IPS-18c (cell line): ENCODE measurements around the gene ADAMTS2.

Experiments
- H3K4me3 ChIP-seq: 2 replicates; pipeline ENCODE4 v1.7.0; 2013; ENCODE audit warnings: low read depth, mild to moderate bottlenecking, low read length, moderate library complexity; ENCODE audit not compliant: insufficient read depth
- H3K9me3 ChIP-seq: one replicate; pipeline ENCODE4 v1.6.1; 2013; ENCODE audit warnings: mild to moderate bottlenecking, low read length, moderate library complexity; ENCODE audit not compliant: control insufficient read depth, insufficient read depth

ADAMTS2 gene

DNA sequence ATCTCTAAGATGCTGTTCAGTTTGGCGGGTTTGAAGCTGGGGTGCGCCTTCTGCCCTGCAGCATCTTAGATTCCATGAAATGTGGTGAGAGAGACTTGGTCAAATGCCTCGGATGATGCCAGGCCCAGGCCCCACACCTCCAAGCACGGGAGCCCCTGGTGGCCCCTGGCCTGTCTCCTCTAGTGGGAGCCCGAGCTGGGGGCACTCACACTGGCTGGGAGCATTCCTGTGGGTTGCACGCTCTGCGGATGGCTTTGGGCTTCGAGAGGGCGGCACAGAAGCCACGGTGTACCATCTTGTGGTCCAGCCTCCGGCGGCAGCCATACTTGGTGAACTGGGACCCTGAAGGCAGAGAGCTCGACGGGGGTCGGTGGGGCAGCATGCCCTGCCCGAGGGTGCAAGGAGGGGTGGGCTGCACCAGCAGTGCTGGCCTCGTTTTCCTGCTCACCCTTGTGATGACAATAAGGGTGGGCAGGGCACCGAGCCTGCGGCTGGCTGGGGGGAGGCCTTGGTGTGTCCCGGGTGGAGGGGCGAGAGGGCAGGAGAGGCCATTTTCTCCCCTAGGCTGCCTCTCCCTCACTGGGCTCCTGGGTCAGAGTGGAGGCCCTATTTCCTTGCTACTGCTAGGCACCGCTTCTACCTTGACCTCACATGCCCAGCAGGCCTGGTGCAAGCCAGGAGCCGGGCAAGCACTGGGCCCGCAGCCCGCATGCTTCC lies 219.3 kb downstream of the ADAMTS2 start:
- Histone ChIP-seq H3K9me3 (peaks cover 8% of the 10 kb centered on the region), H3K4me3 (no peak overlapping the region)

DNA sequence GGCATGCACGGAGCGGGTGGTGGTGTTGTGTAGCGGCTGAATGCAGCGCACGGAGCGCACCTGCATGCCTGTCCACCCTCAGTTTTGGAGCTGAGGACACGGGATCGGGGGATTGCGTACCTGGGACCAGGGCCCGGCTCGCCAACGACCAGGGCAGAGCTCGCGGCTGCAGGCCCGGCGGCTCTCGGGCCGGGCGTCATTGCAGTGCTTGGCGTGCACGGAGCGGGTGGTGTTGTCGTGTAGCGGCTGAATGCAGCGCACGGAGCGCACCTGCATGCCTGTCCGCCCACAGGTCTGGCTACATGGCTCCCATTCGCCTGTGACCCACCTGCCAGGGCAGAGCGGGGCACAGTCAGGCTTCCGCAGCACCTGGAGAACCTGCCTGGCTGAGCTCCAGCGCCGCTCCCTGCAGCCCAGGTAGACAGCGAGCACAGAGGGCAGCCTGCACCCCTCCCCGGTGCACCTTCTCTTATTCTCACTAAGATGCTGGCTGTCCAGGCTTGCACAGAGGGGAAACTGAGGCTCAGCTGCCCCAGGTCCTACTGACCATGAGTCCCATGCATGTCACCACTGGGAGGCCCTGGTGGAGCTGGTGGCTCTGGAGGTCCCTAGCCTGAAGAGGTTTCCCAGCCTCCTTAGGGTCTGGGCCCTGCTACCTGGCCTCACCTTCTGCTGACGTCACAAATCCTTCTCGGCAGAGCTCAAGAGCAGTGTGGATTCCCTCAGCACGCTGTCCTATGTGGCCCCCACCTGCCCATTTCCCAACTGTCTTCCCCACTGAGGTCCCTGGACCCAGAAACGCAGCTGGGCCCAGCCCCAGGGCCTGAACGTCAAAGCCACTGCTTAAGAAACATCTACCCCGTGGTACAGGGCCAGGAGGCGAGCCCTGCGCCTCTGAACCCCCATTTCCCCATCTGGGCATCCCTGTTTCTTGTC lies 220.1 kb downstream of the ADAMTS2 start:
- no peak overlapping the region for H3K4me3 ChIP-seq
- H3K9me3 ChIP-seq = peaks cover 8% of the 10 kb centered on the region

DNA sequence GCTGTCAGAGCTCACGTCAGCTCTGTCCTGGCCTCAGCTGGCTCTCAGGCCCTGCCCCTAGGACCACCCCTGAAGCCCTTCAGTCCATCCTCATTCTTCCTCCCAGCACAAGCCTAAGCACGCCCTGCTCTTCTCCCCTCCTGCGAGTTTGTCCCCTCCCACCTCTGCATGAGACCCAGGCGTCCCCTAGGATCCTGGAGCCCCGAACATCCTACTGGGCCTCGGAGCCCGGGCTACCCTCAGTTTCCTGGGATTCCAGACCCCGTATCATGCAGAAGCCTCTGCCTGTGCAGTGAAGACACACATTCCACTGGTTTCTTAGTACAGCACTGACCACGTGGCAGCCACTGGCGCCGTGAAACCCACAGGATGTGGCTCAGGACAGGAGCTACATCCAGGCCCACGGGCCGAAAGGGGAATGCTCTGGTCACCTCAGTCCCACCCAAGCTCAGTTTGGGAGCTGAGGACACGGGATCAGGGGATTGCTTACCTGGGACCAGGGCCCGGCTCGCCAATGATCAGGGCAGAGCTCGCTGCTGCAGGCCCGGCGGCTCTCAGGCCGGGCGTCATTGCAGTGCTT lies 220.9 kb downstream of the ADAMTS2 start:
- peaks cover 8% of the 10 kb centered on the region for H3K9me3 ChIP-seq
- H3K4me3 ChIP-seq = no peak overlapping the region

DNA sequence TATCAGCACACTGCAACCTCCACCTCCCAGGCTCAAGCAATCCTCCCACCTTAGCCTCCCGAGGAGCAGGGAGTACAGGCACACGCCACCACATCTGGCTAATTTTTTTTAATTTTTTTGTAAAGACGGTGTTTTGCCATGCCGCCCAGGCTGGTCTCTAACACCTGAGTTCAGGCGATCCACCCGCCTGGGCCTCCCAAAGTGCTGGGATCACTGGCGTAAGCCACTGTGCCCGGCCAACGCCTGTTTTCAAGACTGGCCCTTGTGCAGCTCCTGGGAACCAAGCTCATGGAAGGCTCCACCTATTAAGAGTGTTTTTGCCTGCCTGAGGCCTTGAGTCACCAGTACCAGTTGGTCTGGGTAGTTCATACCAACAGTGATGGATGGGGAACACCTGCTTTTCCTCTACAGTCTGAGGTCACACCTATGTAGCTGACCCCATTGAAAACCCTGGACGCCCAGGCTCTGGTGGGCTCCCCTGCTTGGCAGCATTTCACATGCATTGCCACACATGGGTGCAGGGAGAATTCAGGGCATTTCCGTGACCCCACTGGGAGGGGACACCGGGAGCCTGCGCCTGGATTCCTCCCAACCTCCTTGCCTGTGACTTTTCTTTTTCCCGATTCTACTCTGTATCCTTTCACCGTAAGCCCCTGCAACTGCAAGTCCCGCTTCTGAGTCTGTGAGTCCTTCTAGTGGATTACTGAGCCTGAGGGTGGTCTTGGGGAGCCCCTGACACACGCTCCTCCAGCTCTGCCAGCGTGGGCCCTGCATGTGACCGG lies 221.6 kb downstream of the ADAMTS2 start:
- no peak overlapping the region for H3K4me3 ChIP-seq
- H3K9me3 ChIP-seq = peaks cover 6% of the 10 kb centered on the region

DNA sequence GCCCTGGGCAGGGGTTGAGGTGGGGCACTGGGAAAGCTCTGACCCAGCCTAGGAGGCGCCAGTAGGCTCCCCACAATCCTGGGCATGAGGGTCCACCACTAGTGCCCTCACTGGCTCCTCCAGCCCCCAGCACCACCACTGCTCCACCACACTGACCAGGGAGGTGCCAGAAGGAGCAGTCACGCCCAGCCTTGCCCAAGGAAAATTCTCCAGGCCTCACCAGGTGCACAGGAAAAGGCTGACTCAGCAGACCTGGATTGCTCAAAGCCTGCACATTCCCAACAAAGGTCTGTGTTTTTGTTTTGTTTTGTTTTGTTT lies 222.2 kb downstream of the ADAMTS2 start:
- H3K9me3 ChIP-seq = peaks cover 6% of the 10 kb centered on the region
- H3K4me3 ChIP-seq = no peak overlapping the region

DNA sequence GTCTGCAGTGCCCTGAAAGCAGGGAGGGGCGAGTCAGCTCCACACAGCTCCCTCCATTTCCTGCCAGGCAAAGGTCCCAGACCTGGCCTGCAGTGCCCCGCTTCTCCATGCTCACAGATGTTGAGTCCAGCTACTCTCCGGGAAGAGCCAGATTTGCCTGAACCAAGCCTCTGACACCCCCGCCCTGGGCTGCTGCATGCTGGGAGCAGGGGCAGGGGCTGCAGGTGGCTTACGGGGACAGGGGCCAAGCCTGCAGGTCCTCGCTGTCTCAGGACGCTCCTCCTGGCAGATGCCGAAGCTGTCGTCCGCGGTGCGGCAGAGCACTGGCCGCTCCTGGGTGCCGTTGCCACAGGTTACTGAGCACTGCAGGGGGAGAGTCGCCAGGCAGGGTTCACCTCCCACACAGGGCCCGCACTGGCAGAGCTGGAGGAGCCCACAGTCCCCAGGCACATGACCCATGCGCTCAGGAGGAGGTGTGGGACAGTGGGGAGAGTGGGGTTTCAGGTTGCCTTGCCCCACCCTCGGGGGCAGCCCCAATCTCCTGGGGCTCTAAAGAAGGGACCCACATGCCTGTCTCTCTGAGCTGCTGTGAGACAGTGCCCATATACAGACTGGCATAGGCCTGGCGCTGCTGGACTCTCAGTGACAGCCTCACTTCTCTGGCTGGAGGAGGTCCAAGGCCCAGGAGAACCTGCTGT lies 222.7 kb downstream of the ADAMTS2 start:
- no peak overlapping the region for H3K4me3 ChIP-seq
- peaks cover 6% of the 10 kb centered on the region for H3K9me3 ChIP-seq

DNA sequence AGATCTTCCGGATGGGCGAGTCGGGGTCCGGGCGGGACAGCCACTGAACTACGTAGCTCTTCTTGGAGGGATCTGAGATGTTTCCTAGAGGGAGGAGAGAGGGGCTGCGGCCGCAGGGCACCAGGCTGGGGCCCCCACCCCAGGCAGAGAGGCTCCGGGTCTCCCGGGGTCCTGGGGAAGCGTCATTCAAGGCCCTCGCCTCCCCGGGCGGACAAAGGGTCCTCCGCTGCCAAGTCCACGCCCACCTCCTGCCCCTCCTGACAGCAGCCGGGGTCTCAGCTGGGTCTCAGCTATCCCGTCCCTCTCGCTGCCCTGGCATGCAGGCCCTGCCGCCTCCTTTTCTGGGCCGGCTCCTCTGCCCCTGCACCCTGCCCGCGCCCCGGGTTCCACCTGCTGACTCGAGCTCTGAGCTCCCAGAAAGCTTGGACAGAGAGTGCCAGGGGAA lies 223.6 kb downstream of the ADAMTS2 start:
- Histone ChIP-seq H3K9me3 (peaks cover 7% of the 10 kb centered on the region), H3K4me3 (no peak overlapping the region)

DNA sequence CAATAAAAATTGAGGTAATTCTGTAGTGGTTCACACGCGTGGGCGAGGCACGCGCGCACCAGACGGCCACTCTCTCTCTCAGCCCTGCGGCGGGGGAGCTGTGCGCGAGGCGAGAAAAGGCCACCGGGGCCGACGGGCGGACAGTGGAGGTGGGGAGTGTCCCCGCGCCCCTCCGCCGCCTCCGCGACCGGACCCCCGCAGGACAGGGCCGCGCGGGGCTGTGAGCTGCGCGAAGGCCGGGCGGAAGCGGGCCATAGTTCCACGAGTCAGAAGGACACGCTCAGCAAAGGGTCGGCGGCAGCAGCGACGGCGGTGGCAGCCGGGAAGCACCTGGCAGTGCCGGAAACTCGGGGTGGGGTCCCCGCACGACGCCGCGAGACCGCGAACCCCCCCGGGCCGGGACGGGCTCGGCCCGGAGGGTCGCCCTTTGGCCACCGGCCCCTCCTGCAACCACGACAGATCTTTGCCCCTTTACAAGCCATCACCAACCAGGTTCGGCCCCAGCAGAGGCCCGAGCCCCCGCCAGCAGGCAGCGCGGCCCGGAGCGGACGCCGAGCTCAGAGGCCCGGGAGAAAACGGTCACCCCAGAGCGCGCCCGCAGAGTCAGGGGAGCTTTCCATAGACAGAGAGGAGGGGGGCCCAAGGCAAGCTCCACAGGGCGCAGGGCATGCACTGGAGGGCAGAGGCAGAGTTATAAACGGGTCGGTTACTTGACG lies 224.2 kb downstream of the ADAMTS2 start:
- peaks cover 10% of the 10 kb centered on the region for H3K9me3 ChIP-seq
- H3K4me3 ChIP-seq = no peak overlapping the region

DNA sequence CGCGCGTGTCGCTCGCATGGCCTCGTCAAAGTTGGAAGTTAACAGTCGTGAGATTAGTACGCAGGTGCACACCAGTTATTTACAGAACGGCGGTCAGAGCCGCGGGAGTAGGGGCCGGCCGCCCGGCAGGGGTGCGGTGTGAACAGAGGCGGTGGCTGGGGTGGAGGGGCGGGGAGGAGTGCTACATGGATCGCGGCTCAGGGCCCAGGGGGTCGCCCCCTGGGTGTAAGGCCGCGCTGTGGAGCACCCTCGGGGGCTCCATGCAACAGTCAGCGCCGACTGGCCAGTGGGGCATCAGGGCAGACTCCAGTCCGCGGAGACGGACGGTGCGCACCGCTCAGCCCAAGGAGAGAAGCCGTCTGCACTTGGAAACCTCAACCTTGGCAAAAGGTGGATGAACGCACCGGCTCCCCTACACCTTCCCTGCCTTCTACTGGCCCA lies 224.8 kb downstream of the ADAMTS2 start:
- Histone ChIP-seq H3K4me3 (no peak overlapping the region), H3K9me3 (peaks cover 10% of the 10 kb centered on the region)

DNA sequence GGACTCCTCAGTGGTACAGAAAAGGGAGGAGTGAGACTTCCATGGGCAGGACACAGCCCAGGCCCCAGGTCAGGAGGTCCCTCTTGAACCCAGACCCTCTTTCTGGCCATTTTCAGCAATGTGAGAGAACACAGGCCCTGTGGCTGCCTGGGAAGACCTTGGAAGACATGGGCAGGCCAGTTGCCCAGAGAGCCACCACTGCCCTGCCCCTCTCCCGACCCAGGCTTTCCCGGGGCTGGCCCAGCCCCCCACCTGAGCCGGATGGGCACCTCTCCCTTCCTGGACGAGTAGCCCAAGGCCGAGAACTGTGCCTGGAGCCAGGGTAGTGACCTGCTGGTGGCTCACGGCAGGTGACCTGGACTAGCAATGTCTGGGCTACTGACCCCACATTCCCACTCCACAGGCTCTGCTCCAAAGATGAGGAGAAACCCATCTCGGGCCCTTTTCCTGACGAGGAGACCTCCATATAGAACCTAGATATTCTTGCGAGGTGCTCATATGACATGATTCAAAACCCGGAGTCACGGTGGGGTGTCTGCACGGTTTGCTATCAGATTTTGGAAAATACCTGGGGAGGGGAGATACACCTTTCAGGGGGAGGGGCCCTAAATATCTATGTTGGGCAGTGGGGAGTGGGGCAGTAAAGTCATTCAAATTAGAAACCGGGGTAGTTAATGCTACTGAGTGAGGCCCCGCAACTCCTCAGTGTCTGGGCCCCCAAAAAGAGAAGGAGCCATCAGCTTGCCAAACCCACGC lies 225.7 kb downstream of the ADAMTS2 start:
- H3K9me3 ChIP-seq = peaks cover 14% of the 10 kb centered on the region
- no peak overlapping the region for H3K4me3 ChIP-seq

DNA sequence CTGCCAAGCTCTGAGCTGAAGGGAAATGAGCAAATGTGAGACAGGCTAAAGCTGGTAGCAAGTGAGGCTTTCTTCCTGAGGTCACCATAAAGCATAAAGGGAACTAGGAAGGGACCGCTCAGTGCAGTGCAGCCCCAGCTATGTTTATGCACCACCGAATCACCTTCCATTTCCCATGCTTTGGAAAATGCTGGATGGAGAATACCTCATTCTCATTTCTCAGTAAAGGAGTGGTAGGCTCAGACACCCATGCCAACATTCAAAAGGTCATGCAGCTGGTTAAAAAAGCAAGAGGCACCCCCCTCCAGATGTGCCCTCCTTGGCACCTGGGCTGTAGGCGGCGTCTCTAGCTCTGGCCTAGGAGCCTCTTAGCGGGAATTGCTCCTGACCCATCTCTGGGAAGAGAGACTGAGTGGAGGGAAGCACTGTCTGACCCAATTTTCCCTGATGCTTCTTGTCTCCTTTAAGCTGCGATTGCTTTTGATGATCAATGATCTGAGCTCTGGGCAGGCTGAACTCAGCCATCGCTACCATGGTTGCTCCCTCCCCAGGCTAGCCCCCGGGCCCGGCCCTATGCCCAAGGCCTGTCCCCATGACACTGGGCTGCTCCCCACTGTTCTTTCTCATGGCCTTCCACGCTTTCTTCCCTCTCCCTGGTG lies 226.4 kb downstream of the ADAMTS2 start:
- Histone ChIP-seq H3K9me3 (peaks cover 15% of the 10 kb centered on the region), H3K4me3 (no peak overlapping the region)

DNA sequence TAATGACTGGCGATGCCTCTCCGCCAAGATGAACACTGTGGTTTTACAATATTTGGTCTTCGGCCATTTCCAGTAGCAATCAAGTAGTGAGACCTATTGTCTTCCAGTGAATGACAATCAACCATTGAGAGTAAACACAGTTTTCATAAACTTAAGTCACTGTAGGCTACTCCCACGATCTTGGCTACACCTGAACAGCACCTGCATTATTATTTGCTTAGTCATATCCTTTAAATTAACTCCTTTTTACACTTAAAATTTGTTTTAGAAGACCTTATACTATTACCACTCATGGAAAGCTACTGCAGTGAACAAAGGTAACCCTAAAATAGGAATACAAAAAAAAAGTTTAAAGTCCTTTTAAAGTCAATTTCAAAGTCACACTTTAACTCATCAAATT lies 226.9 kb downstream of the ADAMTS2 start:
- H3K9me3 ChIP-seq = peaks cover 19% of the 10 kb centered on the region

DNA sequence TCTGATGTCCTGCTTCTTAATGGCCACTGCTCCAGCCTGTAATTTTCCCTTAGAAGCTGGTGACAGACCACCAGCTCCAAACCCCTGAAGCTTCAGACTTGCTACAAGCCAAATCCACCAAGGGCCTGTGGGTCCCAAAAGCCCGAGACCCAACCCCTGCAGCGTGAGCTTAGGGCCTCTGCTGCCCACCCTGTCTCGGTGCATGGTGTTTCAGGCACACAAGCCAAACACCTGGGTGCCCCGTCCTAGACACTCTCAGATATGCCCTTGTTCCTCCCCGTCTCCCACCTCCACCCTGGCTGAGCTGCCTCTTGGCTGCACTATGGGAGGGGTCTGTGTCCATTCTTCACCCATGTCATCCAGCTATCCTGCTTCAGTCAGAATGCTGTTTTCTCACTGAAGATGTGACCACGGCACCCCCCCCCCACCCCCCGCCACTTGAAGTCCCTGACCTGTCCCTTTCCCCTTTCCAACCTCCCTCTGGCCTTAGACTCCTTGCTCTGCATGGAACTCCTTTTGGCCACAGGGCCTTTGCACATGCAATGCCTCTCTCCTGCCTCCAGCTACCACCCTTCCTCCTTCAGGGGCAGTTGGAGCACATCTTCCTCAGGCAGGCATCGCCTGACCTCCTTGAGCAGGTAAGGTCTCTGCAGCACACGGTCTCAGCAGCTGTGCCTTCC lies 229.3 kb downstream of the ADAMTS2 start:
- Histone ChIP-seq H3K9me3 (peaks cover 25% of the 10 kb centered on the region), H3K4me3 (no peak overlapping the region)

More for the DNA sequence above, 226.9 kb downstream of the ADAMTS2 start:
- no peak overlapping the region for H3K4me3 ChIP-seq

DNA sequence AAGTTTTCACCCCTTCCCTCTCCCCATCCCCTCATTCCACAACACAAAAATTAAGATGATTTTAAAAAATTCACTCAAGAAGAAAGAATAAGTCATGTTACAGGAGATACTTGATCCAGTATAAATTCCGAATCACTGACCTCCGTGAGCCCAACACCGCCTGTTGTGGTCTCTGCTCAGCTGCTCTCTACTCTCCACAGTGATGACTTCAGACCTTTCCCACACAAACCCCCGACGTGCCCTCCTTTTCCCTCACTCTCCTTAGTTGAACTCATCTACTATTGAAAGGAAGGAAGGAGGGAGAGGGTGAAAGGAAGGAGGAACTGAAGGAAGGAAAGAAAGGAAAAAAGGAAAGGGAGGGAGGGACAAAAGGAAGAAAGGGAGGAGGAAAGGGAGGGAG lies 230.0 kb downstream of the ADAMTS2 start:
- Histone ChIP-seq H3K9me3 (peaks cover 25% of the 10 kb centered on the region), H3K4me3 (no peak overlapping the region)

DNA sequence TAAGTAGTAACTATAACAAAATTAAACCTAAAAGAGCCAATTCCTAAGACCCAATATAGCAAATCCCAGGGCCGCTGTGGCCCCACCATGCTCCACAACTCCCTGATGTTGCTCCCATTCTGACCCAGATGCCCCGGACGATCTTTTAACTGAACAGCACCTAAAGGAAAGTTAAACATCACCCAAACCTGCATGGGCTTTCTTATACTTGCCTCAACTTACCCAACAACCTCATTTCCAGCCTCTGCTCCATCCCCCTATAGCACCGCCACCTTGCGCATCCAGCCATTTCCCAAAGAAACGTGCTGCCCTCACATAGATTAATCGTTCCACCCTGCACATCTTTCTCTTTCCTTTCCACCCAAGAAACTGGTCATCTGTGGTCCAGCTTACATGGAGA lies 230.5 kb downstream of the ADAMTS2 start:
- H3K9me3 ChIP-seq = peaks cover 25% of the 10 kb centered on the region
- no peak overlapping the region for H3K4me3 ChIP-seq
